ENCODE results near the gene CDK3. TPM values are rescaled to one million over a fixed set of nuclear protein-coding genes. Genes with fewer than 3 reads are reported as not detected.

Gene CDK3
- total RNA-seq, 1 experiment from 2014 or later = 11.7 TPM

GRCh38 chr17:76046064-76046463 lies 45.4 kb downstream of the CDK3 start:
- no peak for DNase-seq
- no peak overlapping the region for H2BK120ac ChIP-seq (ENCODE audit: low read depth, low read length, poor library complexity, severe bottlenecking)
- H3K36me3 Mint-ChIP-seq (ENCODE audit: insufficient read depth in 1 of 3, low read depth in 3 of 3) = peaks cover 54 to 91% (median 82%) of the 10 kb centered on the region in 3 experiments
- no peaks in the 10 kb centered on the region for H3K9me3 Mint-ChIP-seq
- H4K5ac ChIP-seq (ENCODE audit: insufficient read length, low read depth, low read length) = no peak overlapping the region
- no peak overlapping the region for H2BK12ac ChIP-seq (ENCODE audit: insufficient read length, low read depth, low read length)
- no peak overlapping the region for H2BK20ac ChIP-seq (ENCODE audit: low read depth, low read length, poor library complexity, severe bottlenecking)
- no peak overlapping the region for H2BK5ac ChIP-seq (ENCODE audit: insufficient read length, low read length)
- peaks cover 13% of the 10 kb centered on the region in 2 experiments for H3K4me1 Mint-ChIP-seq
- TF ChIP-seq CTCF (conservative IDR thresholded peaks at IDR 0.05) = no peak
- H4K8ac ChIP-seq (replicated peaks; ENCODE audit: insufficient read length, low read depth, low read length) = no peak overlapping the region
- no peak overlapping the region for H2AFZ ChIP-seq (ENCODE audit: low read length)
- no peaks in the 10 kb centered on the region for H3K4me1 ChIP-seq (ENCODE audit: insufficient read depth, low read length)
- no peaks in the 10 kb centered on the region for H3K27me3 ChIP-seq (ENCODE audit: insufficient read depth, low read length)
- H3K9me3 ChIP-seq (ENCODE audit: control insufficient read depth, low read depth, low read length) = no peaks in the 10 kb centered on the region
- no peak overlapping the region for H2BK15ac ChIP-seq (ENCODE audit: low read depth, low read length)
- H3K9ac ChIP-seq (ENCODE audit: extremely low read depth, insufficient read length, low read length) = no peak overlapping the region
- H3K27ac Mint-ChIP-seq = no peak overlapping the region
- H3K4me3 Mint-ChIP-seq = no peak overlapping the region
- no CpG with 5 or more reads among the region's 8 CpGs for WGBS (ENCODE audit: extremely low coverage, insufficient read length, low lambda C conversion rate)
- H3K23me2 ChIP-seq (ENCODE audit: insufficient read length, low read depth, low read length, poor library complexity, severe bottlenecking) = no peaks in the 10 kb centered on the region
- no peak overlapping the region for H3K14ac ChIP-seq (ENCODE audit: insufficient read depth, low read length)
- no peak overlapping the region for H3K23ac ChIP-seq (ENCODE audit: insufficient read length, low read depth, low read length)
- no peaks in the 10 kb centered on the region for H3K27me3 Mint-ChIP-seq (ENCODE audit: low read depth)
- no peak overlapping the region for H3K4ac ChIP-seq (ENCODE audit: low read depth, low read length)
- no peaks in the 10 kb centered on the region for H3K79me2 ChIP-seq (ENCODE audit: insufficient read depth, low read length)
- no peak overlapping the region for H3K27ac ChIP-seq (ENCODE audit: insufficient read length, low read depth, low read length)
- H3T11ph ChIP-seq (ENCODE audit: low read length) = no peak overlapping the region
- no peak overlapping the region for H4K91ac ChIP-seq (ENCODE audit: insufficient read length, low read depth, low read length)
- H2AK5ac ChIP-seq (ENCODE audit: insufficient read length, low read length) = no peak overlapping the region
- no peak overlapping the region for H3K18ac ChIP-seq (ENCODE audit: insufficient read length, low read depth, low read length)
- H4K20me1 ChIP-seq (ENCODE audit: control insufficient read depth, insufficient read depth, insufficient read length) = no peaks in the 10 kb centered on the region
- H3K4me2 ChIP-seq (ENCODE audit: insufficient read depth, insufficient read length, low read length) = no peak overlapping the region
- no peaks in the 10 kb centered on the region for H3K79me1 ChIP-seq (ENCODE audit: insufficient read depth, low read depth, low read length, poor library complexity, severe bottlenecking)
- H3K56ac ChIP-seq (ENCODE audit: insufficient read length, low read depth, low read length) = no peak overlapping the region

Measured in H9 (cell line).